ENCODE measurements around the gene CLEC18C.
"Not testable (repeated sequence)": the region's sequence is repeated elsewhere in the genome, so short reads cannot be mapped to it uniquely, and the experiment has no call there.

DNA sequence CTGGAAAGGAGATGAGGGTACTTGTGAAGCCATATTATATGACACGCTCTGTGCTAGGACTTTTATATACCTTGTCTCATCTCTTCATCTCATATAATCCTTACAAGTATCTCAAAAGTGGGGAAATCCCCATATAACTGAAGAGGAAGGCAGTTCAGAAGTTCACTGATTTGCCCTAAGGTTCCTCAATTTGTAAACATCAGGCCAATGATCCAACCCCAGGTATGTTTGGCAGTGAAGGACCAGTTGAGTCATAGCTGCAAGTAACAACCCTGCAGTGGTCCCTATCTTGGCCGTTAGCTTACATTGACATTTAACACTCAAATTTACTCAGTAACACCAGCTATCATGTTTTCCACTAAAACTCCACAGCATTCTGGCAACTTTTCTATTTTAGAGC lies 45.0 kb downstream of the CLEC18C start:
- TF ChIP-seq RAD21 (conservative IDR thresholded peaks at IDR 0.05 in 1 of 2, IDR thresholded peaks at IDR 0.05 in 1 of 2); HDAC2 (IDR thresholded peaks at IDR 0.05); CBX8 (IDR thresholded peaks at IDR 0.05): not testable (repeated sequence)
